Activated naive CD8-positive, alpha-beta T cell (primary cell): Measurements from ENCODE around the gene COPG2.
A peak's percentile ranks its signal among the peaks of the same experiment; 100 is the strongest.
"Not testable (repeated sequence)": the region's sequence is repeated elsewhere in the genome, so short reads cannot be mapped to it uniquely, and the experiment has no call there.

ENCODE experiments used
- H3K27ac Mint-ChIP-seq: one replicate; pipeline ENCODE4 v1.8.0; 2021; ENCODE audit warnings: mixed read lengths
- H3K27me3 Mint-ChIP-seq: one replicate; pipeline ENCODE4 v1.8.0; 2021; ENCODE audit warnings: mixed read lengths
- H3K36me3 Mint-ChIP-seq: one replicate; pipeline ENCODE4 v1.8.0; 2021; ENCODE audit warnings: mixed read lengths
- H3K4me1 Mint-ChIP-seq: one replicate; pipeline ENCODE4 v1.8.0; 2021; ENCODE audit warnings: low read depth, mixed read lengths
- H3K4me3 Mint-ChIP-seq: one replicate; pipeline ENCODE4 v1.8.0; 2021; ENCODE audit warnings: mild to moderate bottlenecking, mixed read lengths
- H3K9me3 Mint-ChIP-seq: one replicate; pipeline ENCODE4 v1.8.0; 2021; ENCODE audit warnings: low read depth, mixed read lengths

Gene COPG2

GRCh38 chr7:130513447-130513846 is 155.1 kb downstream of the COPG2 start:
- H3K27me3 Mint-ChIP-seq = no peaks in the 10 kb centered on the region
- H3K4me1 Mint-ChIP-seq = no peaks in the 10 kb centered on the region
- H3K27ac Mint-ChIP-seq = no peak overlapping the region
- no peak overlapping the region for H3K4me3 Mint-ChIP-seq
- no peaks in the 10 kb centered on the region for H3K36me3 Mint-ChIP-seq
- no peaks in the 10 kb centered on the region for H3K9me3 Mint-ChIP-seq

DNA sequence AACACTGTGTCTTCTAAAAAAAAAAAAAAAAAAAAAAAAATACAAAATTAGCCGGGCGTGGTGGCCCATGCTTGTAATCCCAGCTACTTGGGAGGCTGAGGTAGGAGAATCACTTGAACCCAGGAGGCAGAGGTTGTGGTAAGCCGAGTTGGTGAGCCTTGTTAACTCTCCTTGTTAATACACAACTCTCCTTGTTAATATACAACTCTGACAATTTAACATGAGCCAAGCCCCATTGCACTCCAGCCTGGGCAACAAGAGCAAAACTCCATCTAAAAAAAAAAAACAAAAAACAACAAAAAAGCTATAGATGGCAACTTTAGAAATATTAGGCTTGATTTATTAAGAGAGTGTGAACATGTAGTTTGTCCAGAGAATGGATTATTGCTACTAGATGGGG is 156.5 kb downstream of the COPG2 start:
- not testable (repeated sequence) for H3K27me3 Mint-ChIP-seq, H3K4me3 Mint-ChIP-seq, H3K4me1 Mint-ChIP-seq, H3K9me3 Mint-ChIP-seq, H3K36me3 Mint-ChIP-seq, H3K27ac Mint-ChIP-seq

DNA sequence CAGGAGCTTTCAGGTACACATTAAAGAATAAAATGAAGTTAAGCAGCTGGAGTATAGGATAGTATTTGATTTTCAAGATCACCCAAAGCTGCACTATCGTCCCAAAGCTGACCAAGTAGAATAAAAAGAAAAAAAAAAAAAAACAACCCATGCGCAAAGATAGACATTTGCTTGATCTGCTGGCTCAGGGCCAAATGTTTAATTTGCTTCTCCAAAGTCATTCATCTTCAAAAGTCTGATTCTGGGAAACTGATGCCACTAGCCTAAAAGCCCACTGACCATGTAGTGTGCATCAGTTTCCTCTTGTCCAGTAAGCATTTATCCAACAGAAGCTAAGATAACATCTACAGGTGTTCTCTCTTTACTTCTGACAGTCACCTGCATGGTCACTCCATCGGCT is 162.2 kb downstream of the COPG2 start:
- Mint-ChIP-seq H3K27ac (no peak overlapping the region), H3K4me1 (no peaks in the 10 kb centered on the region), H3K36me3 (peaks cover 22% of the 10 kb centered on the region), H3K9me3 (no peaks in the 10 kb centered on the region), H3K27me3 (no peaks in the 10 kb centered on the region), H3K4me3 (no peak overlapping the region)

DNA sequence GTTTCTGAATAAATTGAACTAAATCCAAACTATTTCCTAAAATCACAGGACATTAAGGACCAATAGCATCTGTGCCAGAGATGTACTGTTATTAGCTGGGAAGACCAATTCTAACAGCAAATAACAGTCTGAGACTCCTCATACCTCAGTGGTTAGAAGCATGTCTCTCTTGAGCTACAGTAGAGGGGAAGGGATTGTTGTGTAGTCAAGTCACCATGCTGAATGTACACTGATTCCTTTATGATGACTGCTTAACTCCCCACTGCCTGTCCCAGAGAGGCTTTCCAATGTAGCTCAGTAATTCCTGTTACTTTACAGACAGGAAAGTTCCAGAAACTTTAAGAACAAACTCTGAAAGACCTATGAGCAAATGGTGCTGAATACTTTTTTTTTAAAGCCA is 162.8 kb downstream of the COPG2 start:
- Mint-ChIP-seq H3K27ac (no peak overlapping the region), H3K9me3 (no peaks in the 10 kb centered on the region), H3K4me3 (no peak overlapping the region), H3K27me3 (no peaks in the 10 kb centered on the region), H3K4me1 (no peaks in the 10 kb centered on the region), H3K36me3 (peaks cover 22% of the 10 kb centered on the region)

GRCh38 chr7:130500910-130501309 is 167.6 kb downstream of the COPG2 start:
- Mint-ChIP-seq H3K9me3 (no peaks in the 10 kb centered on the region), H3K36me3 (peaks cover 17% of the 10 kb centered on the region), H3K4me1 (no peaks in the 10 kb centered on the region), H3K27me3 (no peaks in the 10 kb centered on the region), H3K27ac (no peak overlapping the region), H3K4me3 (no peak overlapping the region)

- H3K27ac Mint-ChIP-seq = no peak overlapping the region
- H3K4me1 Mint-ChIP-seq = no peaks in the 10 kb centered on the region
- no peaks in the 10 kb centered on the region for H3K9me3 Mint-ChIP-seq
- no peaks in the 10 kb centered on the region for H3K27me3 Mint-ChIP-seq
- peaks cover 17% of the 10 kb centered on the region for H3K36me3 Mint-ChIP-seq
- no peak overlapping the region for H3K4me3 Mint-ChIP-seq
Measured at GRCh38 chr7:130500463-130500862, 168.1 kb downstream of the COPG2 start.

GRCh38 chr7:130494431-130494858 is 174.1 kb downstream of the COPG2 start:
- H3K27ac Mint-ChIP-seq = no peak overlapping the region
- no peaks in the 10 kb centered on the region for H3K9me3 Mint-ChIP-seq
- H3K4me1 Mint-ChIP-seq = peaks cover 15% of the 10 kb centered on the region
- H3K27me3 Mint-ChIP-seq = peaks cover 4% of the 10 kb centered on the region
- H3K36me3 Mint-ChIP-seq = peaks cover 3% of the 10 kb centered on the region
- no peak overlapping the region for H3K4me3 Mint-ChIP-seq

DNA sequence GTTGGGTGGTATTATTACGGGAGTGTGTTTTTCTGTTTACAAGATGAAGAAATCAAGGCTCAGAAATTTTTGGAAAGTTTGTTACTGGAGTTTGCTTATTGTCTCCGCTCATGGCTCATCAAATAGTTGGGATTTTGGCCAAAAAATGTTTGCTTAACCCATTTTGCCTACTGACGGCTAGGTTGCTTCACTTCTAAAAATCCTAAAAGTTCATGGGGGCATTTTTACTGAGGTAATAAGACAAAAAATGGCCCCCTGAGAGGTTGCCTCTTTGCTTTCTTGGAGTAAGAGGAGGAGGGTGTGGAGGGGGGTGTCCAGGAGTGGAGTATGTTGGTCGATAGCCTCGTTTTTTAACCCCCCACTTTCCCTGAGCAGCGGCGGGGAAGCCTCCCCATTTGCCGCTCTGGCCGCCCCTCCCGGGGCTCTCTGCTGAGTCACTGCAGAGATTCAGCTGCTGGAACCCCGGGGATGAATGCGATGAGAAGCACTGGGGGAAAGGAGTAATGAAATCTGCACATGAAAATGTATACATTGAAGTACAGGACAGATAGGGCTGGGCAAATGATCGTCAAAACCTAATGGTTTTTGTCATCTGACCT is 175.2 kb downstream of the COPG2 start:
- H3K27me3 Mint-ChIP-seq = peaks cover 4% of the 10 kb centered on the region
- peak overlapping the region; percentile 13 for H3K27ac Mint-ChIP-seq
- peaks cover 15% of the 10 kb centered on the region for H3K4me1 Mint-ChIP-seq
- H3K36me3 Mint-ChIP-seq = peaks cover 5% of the 10 kb centered on the region
- no peaks in the 10 kb centered on the region for H3K9me3 Mint-ChIP-seq
- peak overlapping the region; percentile 86 for H3K4me3 Mint-ChIP-seq

GRCh38 chr7:130492523-130493274 is 175.8 kb downstream of the COPG2 start:
- Mint-ChIP-seq H3K4me3 (peak overlapping the region; percentile 86), H3K27ac (peak overlapping the region; percentile 13), H3K36me3 (peaks cover 5% of the 10 kb centered on the region), H3K27me3 (peaks cover 4% of the 10 kb centered on the region), H3K9me3 (no peaks in the 10 kb centered on the region), H3K4me1 (peaks cover 15% of the 10 kb centered on the region)

GRCh38 chr7:130491841-130492522 is 176.6 kb downstream of the COPG2 start, which contains the start of gene MEST:
Gene MEST, plus strand, starts transcription at chr7:130492085. Its CDS starts 229 bp downstream, at chr7:130492314.
- H3K27me3 Mint-ChIP-seq = peaks cover 4% of the 10 kb centered on the region
- no peaks in the 10 kb centered on the region for H3K9me3 Mint-ChIP-seq
- no peak within 1 kb of the TSS for H3K27ac Mint-ChIP-seq
- peak within 1 kb of the TSS; percentile 86 for H3K4me3 Mint-ChIP-seq
- peaks cover 20% of the 10 kb centered on the region for H3K4me1 Mint-ChIP-seq
- H3K36me3 Mint-ChIP-seq = peaks cover 5% of the 10 kb centered on the region

DNA sequence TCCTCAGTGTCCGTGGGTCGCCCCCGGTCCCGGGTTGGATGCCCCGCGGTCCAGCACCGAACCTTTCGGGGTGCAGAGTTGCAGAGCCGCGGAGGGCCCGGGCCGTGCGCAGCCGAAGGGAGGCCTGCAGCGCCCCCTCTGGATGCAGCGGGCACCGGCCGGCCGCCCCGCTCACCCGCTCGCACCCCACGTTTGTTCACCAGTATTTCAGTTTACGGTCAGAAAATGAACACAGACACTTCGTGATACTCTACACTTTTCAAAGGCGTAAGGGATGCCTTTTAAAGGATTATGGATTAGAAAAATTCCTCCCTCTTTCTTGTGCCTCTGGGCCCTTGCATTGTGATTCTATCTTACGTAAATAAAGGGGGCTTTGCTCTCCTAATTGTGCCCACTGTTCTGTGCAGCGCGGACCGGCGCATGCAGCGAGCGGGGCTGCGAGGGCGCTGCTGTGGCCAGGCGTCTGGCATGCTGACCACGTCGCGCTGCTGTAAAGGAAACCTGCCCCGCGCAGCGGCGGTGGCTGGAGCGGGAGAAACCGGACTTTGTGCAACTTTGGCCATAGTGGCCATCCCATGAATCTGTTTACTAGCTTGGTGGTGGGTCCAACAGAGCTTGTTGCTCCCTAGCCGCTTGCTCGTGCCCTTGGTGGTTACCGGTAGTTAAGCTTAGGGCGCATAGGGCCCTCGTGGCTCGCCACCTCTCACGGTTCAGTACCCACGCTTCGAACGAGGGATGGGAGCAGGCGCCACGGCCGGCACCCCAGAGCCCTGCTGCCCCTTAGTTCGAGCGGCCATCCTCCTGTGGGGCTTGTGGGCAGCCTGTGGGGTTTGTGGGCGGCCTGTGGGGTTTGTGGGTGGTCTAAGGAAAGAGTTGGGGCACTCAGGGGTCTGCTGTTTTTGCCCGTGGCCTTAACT is 177.4 kb downstream of the COPG2 start:
- Mint-ChIP-seq H3K27me3 (peaks cover 4% of the 10 kb centered on the region), H3K27ac (no peak overlapping the region), H3K9me3 (no peaks in the 10 kb centered on the region)

GRCh38 chr7:130490311-130490791 is 178.2 kb downstream of the COPG2 start:
- H3K4me3 Mint-ChIP-seq = peak overlapping the region; percentile 82
- peaks cover 4% of the 10 kb centered on the region for H3K27me3 Mint-ChIP-seq
- no peaks in the 10 kb centered on the region for H3K9me3 Mint-ChIP-seq
- peaks cover 3% of the 10 kb centered on the region for H3K36me3 Mint-ChIP-seq
- no peak overlapping the region for H3K27ac Mint-ChIP-seq
- peaks cover 32% of the 10 kb centered on the region for H3K4me1 Mint-ChIP-seq

More for the DNA sequence above, 177.4 kb downstream of the COPG2 start:
- Mint-ChIP-seq H3K4me1 (peaks cover 25% of the 10 kb centered on the region), H3K4me3 (peak overlapping the region; percentile 82), H3K36me3 (peaks cover 3% of the 10 kb centered on the region)

DNA sequence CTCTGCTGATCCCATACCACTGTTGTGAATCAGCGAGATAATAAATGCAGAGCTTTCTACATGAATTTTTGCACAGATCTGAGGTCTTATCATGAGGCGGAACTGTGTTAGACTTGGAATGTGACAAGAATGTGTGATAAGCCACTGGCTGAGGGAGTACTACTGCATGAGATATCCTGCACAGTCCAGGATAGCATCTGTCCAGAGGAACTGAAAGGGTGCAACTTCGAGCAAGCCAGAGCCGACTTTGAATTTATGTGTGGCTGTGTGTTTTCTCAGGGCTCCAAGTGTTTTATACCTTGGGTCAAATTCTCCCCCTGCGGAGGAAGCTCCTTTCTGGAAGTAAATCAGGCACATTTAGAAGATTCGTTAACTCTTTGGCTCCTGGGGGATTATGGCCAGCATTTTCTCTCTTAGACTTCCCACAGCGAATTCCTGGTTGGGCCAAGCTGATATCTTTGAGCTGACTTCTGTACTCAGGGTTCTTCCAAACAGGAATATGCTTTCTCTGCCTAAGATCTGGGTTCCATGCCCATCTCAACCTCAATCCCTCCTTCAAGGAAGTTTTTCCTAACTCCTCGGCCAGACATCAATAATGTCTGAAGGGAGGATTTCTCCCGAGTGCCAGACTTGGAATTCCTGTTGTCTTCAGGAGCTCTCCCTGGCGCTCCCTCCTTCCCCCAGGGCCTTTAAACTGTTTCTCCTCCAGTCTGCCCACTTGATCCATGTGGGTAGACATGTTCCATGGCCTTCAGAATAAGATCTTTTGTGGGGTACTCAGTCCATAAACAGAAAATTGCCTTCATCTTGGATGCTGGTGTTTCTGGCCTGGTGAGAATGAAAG is 179.2 kb downstream of the COPG2 start:
- Mint-ChIP-seq H3K36me3 (peaks cover 3% of the 10 kb centered on the region), H3K9me3 (no peaks in the 10 kb centered on the region), H3K27me3 (peaks cover 4% of the 10 kb centered on the region), H3K4me1 (peaks cover 39% of the 10 kb centered on the region), H3K27ac (no peak overlapping the region), H3K4me3 (no peak overlapping the region)
